ENCODE results near the gene DDX1.

DDX1 gene

GRCh38 chr2:15633043-15633970 is 41.6 kb downstream of the DDX1 start:
- TF ChIP-seq FOXP2 (optimal IDR thresholded peaks at IDR 0.05; ENCODE audit: borderline replicate concordance, extremely low read depth, extremely low read length, insufficient read depth) (no peak), REST (IDR thresholded peaks at IDR 0.05; ENCODE audit: insufficient read depth in 1 of 2, low read depth in 2 of 2, low read length in 2 of 2) (no peak)

- no peak for TF ChIP-seq TAF1 (IDR thresholded peaks at IDR 0.05; ENCODE audit: borderline replicate concordance, insufficient read depth, low read length)
- no peak for TF ChIP-seq SIN3A (IDR thresholded peaks at IDR 0.05; ENCODE audit: borderline replicate concordance, insufficient read depth, low read length)
- no peak for TF ChIP-seq REST (IDR thresholded peaks at IDR 0.05; ENCODE audit: insufficient read depth in 1 of 2, low read depth in 2 of 2, low read length in 2 of 2)
- no peak for TF ChIP-seq POLR2AphosphoS5 (IDR thresholded peaks at IDR 0.05; ENCODE audit: low read depth, low read length)
- no peak for TF ChIP-seq FOXP2 (optimal IDR thresholded peaks at IDR 0.05; ENCODE audit: borderline replicate concordance, extremely low read depth, extremely low read length, insufficient read depth)
Measured at GRCh38 chr2:15633971-15634346, 42.3 kb downstream of the DDX1 start.

- TF ChIP-seq POLR2AphosphoS5 (IDR thresholded peaks at IDR 0.05; ENCODE audit: low read depth, low read length) (no peak), FOXP2 (optimal IDR thresholded peaks at IDR 0.05; ENCODE audit: borderline replicate concordance, extremely low read depth, extremely low read length, insufficient read depth) (no peak), TAF1 (IDR thresholded peaks at IDR 0.05; ENCODE audit: borderline replicate concordance, insufficient read depth, low read length) (no peak), SIN3A (IDR thresholded peaks at IDR 0.05; ENCODE audit: borderline replicate concordance, insufficient read depth, low read length) (no peak)
Measured at GRCh38 chr2:15634846-15635490, 43.3 kb downstream of the DDX1 start.

DNA sequence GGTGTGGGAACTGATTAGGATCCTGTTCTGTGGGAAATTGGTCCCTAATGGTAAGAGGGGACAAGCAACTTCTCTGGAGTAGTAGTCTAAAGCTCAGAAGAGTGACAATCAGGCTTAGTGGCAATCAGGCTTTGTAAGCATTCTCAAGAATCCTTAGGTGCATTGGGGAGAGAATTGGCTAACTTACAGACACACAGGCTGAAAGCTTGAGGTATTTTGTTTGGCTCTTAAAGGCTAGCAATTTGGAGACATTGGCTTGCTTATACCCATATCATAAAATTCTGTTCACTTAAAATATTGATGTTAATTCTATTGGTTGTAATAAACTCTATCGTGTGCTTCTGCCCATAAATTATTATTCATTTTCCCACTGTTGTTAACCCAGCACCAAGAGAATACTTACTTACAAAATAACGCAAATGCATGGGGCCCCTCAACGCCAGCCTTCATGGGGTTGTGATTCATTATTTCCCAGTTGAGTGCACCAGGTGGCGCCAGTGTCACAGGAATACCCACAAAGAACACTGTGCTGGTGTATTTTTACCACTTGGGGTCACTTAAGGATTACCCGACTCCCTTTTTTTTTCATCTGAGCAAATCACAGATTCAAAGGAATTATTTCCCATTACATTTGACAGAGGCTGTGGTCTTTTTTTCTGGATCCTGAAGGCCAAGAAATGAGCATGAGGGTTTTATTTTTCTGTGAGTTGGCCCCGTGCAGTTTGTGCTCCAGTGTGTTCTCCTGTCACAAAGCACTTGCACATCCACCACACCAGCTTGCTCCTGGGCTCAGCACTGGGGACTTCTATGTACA is 45.5 kb downstream of the DDX1 start:
- no peak for TF ChIP-seq REST (IDR thresholded peaks at IDR 0.05; ENCODE audit: insufficient read depth in 1 of 2, low read depth in 2 of 2, low read length in 2 of 2)
- no peak for TF ChIP-seq FOXP2 (optimal IDR thresholded peaks at IDR 0.05; ENCODE audit: borderline replicate concordance, extremely low read depth, extremely low read length, insufficient read depth)
- TF ChIP-seq SIN3A (IDR thresholded peaks at IDR 0.05; ENCODE audit: borderline replicate concordance, insufficient read depth, low read length): no peak
- no peak for TF ChIP-seq POLR2AphosphoS5 (IDR thresholded peaks at IDR 0.05; ENCODE audit: low read depth, low read length)
- TF ChIP-seq TAF1 (IDR thresholded peaks at IDR 0.05; ENCODE audit: borderline replicate concordance, insufficient read depth, low read length): no peak

- TF ChIP-seq TAF1 (IDR thresholded peaks at IDR 0.05; ENCODE audit: borderline replicate concordance, insufficient read depth, low read length) (no peak), FOXP2 (optimal IDR thresholded peaks at IDR 0.05; ENCODE audit: borderline replicate concordance, extremely low read depth, extremely low read length, insufficient read depth) (no peak), SIN3A (IDR thresholded peaks at IDR 0.05; ENCODE audit: borderline replicate concordance, insufficient read depth, low read length) (no peak), REST (IDR thresholded peaks at IDR 0.05; ENCODE audit: insufficient read depth in 1 of 2, low read depth in 2 of 2, low read length in 2 of 2) (no peak)
Measured at GRCh38 chr2:15638720-15639119, 47.1 kb downstream of the DDX1 start.

Data from PFSK-1 (cell line).